ENCODE measurements around the gene SPOCK1. TPM values are rescaled to one million over a fixed set of nuclear protein-coding genes. Genes with fewer than 3 reads are reported as not detected.

Gene SPOCK1
- total RNA-seq, 2 donors from 2014 or later = 2.1 to 8.5 TPM

DNA sequence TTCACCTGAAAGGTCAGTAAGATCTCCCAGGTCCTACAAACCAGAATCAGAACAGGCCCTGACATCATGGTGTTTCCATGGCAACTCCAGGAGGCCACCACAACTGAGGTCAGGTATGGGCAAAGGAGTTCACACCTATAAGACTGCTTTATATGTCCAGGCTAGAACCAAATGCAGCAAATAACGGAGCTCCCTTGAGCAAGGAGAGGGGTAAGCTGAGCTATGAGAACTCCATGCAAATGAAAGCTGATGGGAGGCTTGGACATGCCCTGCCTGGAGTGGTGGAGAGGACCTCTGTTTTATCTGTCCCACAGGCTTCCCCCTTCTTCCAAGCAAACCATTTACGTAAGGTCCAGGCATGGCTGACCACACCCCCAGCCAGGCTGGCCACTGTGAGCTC lies 207.7 kb downstream of the SPOCK1 start:
- Histone ChIP-seq H3K4me1 (no peaks in the 10 kb centered on the region), H3K9ac (ENCODE audit: low read depth in 2 of 2, low read length in 2 of 2) (no peak overlapping the region), H3K27ac (no peak overlapping the region), H3K36me3 (no peaks in the 10 kb centered on the region), H3K27me3 (peaks cover 7% of the 10 kb centered on the region), H3K9me3 (no peaks in the 10 kb centered on the region), H3K4me3 (no peak overlapping the region)
- DNase-seq = no peak
- TF ChIP-seq, protein P1, sequence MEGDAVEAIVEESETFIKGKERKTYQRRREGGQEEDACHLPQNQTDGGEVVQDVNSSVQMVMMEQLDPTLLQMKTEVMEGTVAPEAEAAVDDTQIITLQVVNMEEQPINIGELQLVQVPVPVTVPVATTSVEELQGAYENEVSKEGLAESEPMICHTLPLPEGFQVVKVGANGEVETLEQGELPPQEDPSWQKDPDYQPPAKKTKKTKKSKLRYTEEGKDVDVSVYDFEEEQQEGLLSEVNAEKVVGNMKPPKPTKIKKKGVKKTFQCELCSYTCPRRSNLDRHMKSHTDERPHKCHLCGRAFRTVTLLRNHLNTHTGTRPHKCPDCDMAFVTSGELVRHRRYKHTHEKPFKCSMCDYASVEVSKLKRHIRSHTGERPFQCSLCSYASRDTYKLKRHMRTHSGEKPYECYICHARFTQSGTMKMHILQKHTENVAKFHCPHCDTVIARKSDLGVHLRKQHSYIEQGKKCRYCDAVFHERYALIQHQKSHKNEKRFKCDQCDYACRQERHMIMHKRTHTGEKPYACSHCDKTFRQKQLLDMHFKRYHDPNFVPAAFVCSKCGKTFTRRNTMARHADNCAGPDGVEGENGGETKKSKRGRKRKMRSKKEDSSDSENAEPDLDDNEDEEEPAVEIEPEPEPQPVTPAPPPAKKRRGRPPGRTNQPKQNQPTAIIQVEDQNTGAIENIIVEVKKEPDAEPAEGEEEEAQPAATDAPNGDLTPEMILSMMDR (IDR thresholded peaks at IDR 0.05) = no peak
- intact Hi-C loops (cut with DNase I) = no loop called here

DNA sequence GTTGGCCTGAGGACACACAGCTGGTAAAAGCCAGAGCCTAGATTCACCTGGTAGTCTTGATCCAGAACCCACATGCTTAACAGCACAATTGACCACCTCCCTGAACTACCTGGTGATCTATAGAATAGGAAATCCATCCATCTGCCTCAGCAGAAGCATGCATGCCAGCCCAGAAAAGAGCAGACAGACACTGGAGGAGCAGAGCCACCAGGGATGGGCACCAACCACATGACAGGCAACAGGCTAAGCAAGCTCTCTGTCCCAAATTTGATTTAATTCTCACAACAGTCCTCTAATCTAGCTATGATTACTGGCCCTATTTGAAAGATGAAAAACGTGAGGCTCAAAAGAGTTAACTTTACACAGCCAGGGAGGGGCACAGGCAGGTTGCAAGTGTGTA lies 208.1 kb downstream of the SPOCK1 start:
- Histone ChIP-seq H3K9me3 (no peaks in the 10 kb centered on the region), H3K4me3 (no peak overlapping the region), H3K4me1 (no peaks in the 10 kb centered on the region), H3K27ac (no peak overlapping the region), H3K36me3 (no peaks in the 10 kb centered on the region), H3K9ac (ENCODE audit: low read depth in 2 of 2, low read length in 2 of 2) (no peak overlapping the region), H3K27me3 (peaks cover 7% of the 10 kb centered on the region)
- TF ChIP-seq, protein P1 (IDR thresholded peaks at IDR 0.05) = no peak
- no peak for DNase-seq
- intact Hi-C loops (cut with DNase I) = no loop called here

DNA sequence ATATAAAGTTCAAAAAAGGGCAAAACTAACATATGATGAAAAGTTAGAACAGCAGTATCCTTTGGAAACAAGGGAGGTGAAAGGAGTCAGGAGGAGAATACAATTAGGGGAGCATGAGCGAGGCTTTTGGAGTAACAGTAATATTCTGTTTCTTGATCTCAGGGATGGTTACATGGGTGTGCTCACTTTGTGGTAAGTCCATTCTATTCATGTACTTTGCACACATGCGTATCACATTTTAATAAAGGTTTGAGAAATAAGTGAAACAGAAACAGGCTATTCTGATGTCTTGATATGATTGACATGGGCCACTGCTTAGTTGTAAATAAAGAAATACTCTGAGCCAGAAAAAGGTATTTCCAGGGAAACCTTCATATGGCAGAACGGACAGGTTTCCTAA lies 208.8 kb downstream of the SPOCK1 start:
- no peak overlapping the region for H3K9ac ChIP-seq (ENCODE audit: low read depth in 2 of 2, low read length in 2 of 2)
- peaks cover 7% of the 10 kb centered on the region for H3K27me3 ChIP-seq
- no peak overlapping the region for H3K4me3 ChIP-seq
- DNase-seq = no peak
- intact Hi-C loops (cut with DNase I) = no loop called here
- H3K4me1 ChIP-seq = no peaks in the 10 kb centered on the region
- no peaks in the 10 kb centered on the region for H3K9me3 ChIP-seq
- H3K36me3 ChIP-seq = no peaks in the 10 kb centered on the region
- TF ChIP-seq, protein P1 (IDR thresholded peaks at IDR 0.05) = no peak
- H3K27ac ChIP-seq = no peak overlapping the region

DNA sequence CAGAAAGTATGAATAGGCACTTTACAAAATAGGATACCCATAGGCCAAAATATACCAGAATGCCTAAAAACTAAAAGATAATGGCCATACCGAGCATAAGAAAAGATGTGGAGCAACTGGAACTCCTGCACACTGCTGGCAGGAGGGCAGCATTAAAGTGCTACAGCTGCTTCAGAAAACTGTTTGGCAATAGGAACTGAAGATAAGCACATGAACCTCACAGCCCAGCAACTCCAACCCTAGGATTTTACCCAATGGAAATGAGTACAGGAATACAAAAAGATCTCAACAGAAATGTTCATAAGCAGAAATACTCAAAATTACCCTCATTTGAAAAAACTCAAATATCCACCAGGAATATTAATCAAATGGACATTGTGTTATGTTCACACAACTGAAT lies 209.3 kb downstream of the SPOCK1 start:
- intact Hi-C loops (cut with DNase I) = no loop called here
- TF ChIP-seq, protein P1 (IDR thresholded peaks at IDR 0.05) = no peak
- peaks cover 7% of the 10 kb centered on the region for H3K27me3 ChIP-seq
- no peak overlapping the region for H3K9ac ChIP-seq (ENCODE audit: low read depth in 2 of 2, low read length in 2 of 2)
- no peaks in the 10 kb centered on the region for H3K4me1 ChIP-seq
- no peaks in the 10 kb centered on the region for H3K9me3 ChIP-seq
- H3K36me3 ChIP-seq = no peaks in the 10 kb centered on the region
- DNase-seq = no peak
- no peak overlapping the region for H3K27ac ChIP-seq
- no peak overlapping the region for H3K4me3 ChIP-seq

DNA sequence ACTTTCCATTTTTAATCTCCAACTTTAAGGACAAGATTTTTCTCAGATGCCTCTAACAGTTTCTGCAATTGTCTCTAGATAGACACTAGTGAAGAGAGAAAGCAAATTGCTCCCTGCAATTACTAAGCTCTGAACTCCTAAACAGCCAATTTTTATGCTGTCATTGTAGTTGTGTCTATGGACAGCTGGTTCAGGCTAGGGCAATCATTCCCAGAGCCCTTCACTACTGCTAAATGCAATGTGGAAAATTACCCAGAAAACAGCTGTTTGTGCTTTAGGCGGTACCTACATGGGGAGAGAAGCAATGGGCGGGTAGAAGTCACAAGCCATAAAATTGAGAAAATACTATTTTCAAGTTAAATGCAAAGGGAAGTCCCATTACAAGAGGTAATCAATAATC lies 211.6 kb downstream of the SPOCK1 start:
- Histone ChIP-seq H3K4me1 (no peaks in the 10 kb centered on the region), H3K9ac (ENCODE audit: low read depth in 2 of 2, low read length in 2 of 2) (no peak overlapping the region), H3K27ac (no peak overlapping the region), H3K9me3 (no peaks in the 10 kb centered on the region), H3K4me3 (no peak overlapping the region), H3K36me3 (no peaks in the 10 kb centered on the region), H3K27me3 (peaks cover 7% of the 10 kb centered on the region)
- DNase-seq = no peak
- intact Hi-C loops (cut with DNase I) = no loop called here
- TF ChIP-seq, protein P1 (IDR thresholded peaks at IDR 0.05) = no peak
